HG02970 (cell line): ENCODE measurements around the gene HELB.

ENCODE experiments used
- ATAC-seq: cut with Tn5 transposase; IDR thresholded peaks from one replicate; pipeline ENCODE4 v1.9.1; 2021; ENCODE audit warnings: mild to moderate bottlenecking, moderate library complexity, moderate number of reproducible peaks; ENCODE audit not compliant: unreplicated experiment, low FRiP score

HELB gene

GRCh38 chr12:66352899-66353298 is 50.6 kb downstream of the HELB start:
- no peak for ATAC-seq

GRCh38 chr12:66354291-66354690 is 52.0 kb downstream of the HELB start:
- ATAC-seq: no peak

GRCh38 chr12:66359300-66359699 is 57.0 kb downstream of the HELB start:
- ATAC-seq: no peak

GRCh38 chr12:66361703-66362102 is 59.4 kb downstream of the HELB start:
- ATAC-seq: no peak

GRCh38 chr12:66365718-66366490 is 63.6 kb downstream of the HELB start:
- no peak for ATAC-seq

- ATAC-seq: no peak
These were observed 64.8 kb downstream of the HELB start for GRCh38 chr12:66367015-66367667.

GRCh38 chr12:66371982-66372381 is 69.7 kb downstream of the HELB start:
- no peak for ATAC-seq

- no peak for ATAC-seq
These were observed 73.3 kb downstream of the HELB start for GRCh38 chr12:66375560-66375959.

GRCh38 chr12:66379616-66380015 is 77.3 kb downstream of the HELB start:
- no peak for ATAC-seq

GRCh38 chr12:66380769-66381535 is 78.7 kb downstream of the HELB start:
- ATAC-seq: no peak

GRCh38 chr12:66387117-66387516 is 84.8 kb downstream of the HELB start:
- ATAC-seq: no peak
